GM13976 (cell line): ENCODE results near the gene WWOX.

Experiments used
- DNase-seq: peaks from one replicate; pipeline ENCODE4 v3.0.0; 2012; ENCODE audit warnings: low spot score
- in situ Hi-C: fragments of 300-500 bp; cut with MboI; formaldehyde crosslinking; loops from one replicate; pipeline ENCODE4 v1.12.0; 2022; ENCODE audit warnings: low sequenced_read_pairs, mixed read lengths, inconsistent platforms; ENCODE audit not compliant: unreplicated experiment
- TF ChIP-seq, protein P1 (sequence below): IDR thresholded peaks from 2 replicates; pipeline ENCODE4 v1.5.1; 2012; ENCODE audit warnings: borderline replicate concordance, mild to moderate bottlenecking; ENCODE audit not compliant: insufficient read depth; ENCODE audit errors: extremely low read depth, missing control alignments, control extremely low read depth

Gene WWOX

DNA sequence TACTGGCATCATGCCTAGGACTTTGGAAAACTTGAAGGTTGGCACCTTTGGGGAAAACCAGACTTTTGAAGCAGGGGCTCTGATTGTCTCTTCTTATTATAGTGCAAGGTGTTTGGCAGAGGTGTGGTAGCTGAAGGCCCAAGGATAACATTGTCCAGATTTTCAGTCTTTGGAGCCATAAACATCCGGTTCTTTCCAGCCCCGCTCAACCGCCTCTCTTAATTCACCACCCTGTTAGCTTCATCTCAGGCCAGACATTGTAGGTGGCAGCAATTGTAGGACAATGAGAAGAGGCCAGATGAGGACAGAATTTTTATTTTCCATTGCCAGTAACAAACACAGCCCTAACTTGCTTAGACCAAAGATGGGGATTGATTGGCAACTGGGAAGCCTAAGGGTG, 851.3 kb downstream of the WWOX start:
- DNase-seq: no peak
- TF ChIP-seq, protein P1, sequence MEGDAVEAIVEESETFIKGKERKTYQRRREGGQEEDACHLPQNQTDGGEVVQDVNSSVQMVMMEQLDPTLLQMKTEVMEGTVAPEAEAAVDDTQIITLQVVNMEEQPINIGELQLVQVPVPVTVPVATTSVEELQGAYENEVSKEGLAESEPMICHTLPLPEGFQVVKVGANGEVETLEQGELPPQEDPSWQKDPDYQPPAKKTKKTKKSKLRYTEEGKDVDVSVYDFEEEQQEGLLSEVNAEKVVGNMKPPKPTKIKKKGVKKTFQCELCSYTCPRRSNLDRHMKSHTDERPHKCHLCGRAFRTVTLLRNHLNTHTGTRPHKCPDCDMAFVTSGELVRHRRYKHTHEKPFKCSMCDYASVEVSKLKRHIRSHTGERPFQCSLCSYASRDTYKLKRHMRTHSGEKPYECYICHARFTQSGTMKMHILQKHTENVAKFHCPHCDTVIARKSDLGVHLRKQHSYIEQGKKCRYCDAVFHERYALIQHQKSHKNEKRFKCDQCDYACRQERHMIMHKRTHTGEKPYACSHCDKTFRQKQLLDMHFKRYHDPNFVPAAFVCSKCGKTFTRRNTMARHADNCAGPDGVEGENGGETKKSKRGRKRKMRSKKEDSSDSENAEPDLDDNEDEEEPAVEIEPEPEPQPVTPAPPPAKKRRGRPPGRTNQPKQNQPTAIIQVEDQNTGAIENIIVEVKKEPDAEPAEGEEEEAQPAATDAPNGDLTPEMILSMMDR: no peak
- in situ Hi-C loops: no loop called here

DNA sequence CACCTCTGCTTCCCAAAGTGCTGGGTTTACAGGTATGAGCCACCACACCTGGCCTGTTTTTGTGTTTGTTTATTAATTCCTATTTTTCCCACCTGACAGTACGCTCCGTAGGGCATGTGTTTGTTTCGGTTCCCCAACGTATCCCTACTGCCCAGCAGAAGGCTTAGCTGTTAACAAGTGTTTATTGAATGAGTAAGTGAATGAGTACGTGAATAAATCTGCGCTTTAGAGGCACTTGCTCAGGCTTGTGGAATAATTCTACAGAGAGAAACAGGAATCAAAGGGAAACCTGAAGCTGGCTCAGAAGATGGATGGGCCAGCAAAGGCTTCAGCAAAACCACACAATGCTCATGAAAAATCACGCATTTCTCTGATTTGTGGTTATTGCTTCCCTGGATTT, 853.2 kb downstream of the WWOX start:
- DNase-seq: no peak
- in situ Hi-C loops: no loop called here
- TF ChIP-seq, protein P1: no peak

DNA sequence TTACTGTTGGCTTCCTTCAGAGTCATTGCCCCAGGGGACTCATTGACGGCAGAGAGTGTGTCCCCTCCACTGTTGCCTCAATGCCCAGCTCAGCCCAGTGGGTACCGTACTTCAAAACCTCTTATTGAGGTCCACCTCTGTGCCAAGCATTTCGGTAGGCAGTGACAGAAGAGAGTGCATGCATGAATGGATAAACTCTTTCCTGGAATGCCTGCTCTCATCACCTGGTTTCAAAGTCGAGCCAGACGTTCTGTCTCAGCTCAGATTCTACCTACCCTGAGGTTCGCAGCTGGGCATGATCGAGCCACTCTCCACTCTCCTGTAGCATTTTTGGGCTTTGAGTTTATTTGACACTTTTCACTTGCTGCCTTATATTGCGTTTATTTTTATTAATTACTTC, 854.1 kb downstream of the WWOX start:
- DNase-seq: no peak
- in situ Hi-C loops: no loop called here
- TF ChIP-seq, protein P1: no peak

DNA sequence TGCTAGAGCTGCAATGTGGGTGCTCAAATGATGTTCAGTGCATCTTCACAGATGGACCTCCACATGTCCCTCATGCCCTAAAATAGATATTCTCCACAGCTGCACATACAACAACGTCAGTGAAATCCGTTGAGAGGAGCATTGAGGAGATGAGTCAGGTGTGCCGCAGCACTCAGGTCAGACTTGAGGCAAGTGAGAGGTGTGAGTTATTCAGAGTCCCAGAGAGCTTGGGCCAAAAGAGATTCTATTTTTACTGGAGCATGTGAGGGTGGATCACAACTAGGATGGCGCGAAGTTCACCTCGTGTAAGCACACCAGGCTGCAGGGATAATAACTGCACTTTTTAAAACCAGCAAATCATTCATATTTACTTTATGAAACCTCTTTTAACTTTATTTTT, 855.8 kb downstream of the WWOX start:
- DNase-seq: no peak
- in situ Hi-C loops: no loop called here
- TF ChIP-seq, protein P1: no peak

DNA sequence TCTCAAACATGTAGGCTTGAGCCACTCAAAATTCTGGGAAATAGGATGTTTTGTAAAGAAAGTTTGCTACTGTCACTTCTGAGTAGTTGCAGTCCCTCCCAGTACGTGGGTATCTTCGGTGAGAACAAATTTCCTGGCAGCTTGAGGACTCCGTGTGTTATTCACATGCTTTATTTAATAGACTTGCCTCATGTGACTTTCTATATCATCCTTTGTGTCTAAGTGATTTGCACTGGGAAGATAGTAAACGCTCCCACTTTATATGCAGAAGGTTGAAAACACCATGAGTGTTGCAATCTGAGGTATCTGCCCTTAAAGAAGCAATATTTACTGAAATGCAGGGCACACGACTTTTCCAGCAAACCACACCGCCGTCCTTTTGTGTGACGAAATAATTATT, 857.4 kb downstream of the WWOX start:
- no peak for DNase-seq
- TF ChIP-seq, protein P1: no peak
- in situ Hi-C loops: no loop called here

DNA sequence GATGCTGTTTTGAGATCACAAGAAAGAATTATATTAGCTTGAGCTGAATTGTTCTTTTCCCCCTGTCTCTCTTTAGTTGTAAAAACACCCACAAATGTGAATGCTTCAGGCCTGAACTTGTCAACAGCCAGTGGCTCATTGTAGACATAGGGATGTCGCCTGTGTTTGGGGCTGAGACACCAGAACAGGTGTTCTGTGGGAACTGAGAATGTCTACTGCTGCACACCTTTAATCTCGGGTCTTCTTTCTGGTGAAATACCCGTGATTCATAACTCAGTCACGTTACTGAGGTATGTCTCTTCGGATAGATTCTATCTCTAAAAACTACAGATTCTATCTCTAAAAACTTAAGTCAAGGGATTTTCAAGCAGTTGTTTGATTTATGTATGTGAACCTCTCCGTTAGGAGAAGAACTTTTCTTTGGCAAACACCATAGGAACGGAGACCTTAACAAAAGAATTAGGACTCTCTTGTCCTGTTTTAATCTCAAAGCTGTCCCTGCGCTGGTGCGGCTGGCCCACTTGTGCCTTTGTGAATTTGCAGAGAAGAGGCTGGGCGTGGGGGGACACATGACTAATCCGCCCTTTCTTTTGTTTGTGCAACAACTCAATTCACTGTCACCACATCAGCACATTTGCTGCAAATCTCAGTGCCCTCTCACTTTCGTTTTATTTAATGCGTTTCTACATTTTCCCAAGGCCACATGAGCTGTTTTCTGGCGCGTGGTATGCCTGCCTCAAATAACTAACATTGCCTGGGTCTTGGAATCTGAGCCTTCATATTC, 858.1 kb downstream of the WWOX start:
- in situ Hi-C loops: no loop called here
- TF ChIP-seq, protein P1: no peak
- DNase-seq: no peak
